ENCODE data around the gene PI4K2B.

DNA sequence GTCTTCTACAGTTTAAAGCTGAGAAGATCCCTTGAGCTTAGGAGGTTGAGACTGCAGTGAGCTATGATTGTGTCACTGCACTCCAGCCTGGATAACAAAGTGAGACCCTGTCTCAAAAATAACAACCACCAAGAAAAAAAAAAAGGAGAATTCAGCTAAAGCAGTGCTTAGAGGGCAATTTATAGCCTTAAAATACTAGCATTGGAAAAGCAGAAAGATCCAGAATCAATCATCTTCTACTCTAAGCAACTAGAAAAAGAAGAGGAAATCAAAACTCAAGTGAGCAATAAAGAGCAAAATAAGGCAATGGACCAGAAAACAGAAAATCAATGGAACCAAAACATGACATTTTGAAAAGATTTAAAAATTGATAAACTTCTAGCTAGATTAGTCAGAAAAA, 639 bp upstream of the PI4K2B start:
- TF ChIP-seq CTCF (IDR thresholded peaks at IDR 0.05), result no peak
- TF ChIP-seq POLR2A (IDR thresholded peaks at IDR 0.05), result no peak
